Measurements from ENCODE around the gene MT1M.
A peak's percentile ranks its signal among the peaks of the same experiment; 100 is the strongest.
"Not testable (repeated sequence)": the region's sequence is repeated elsewhere in the genome, so short reads cannot be mapped to it uniquely, and the experiment has no call there.

The MT1M gene

GRCh38 chr16:56632156-56632847, at the start of gene MT1M:
MT1M (plus strand) TSS chr16:56632659; CDS start chr16:56632732, 73 bp downstream.
- H3K36me3 ChIP-seq (ENCODE audit: control insufficient read depth, insufficient read depth, low read length, severe bottlenecking), result no peaks in the 10 kb centered on the region
- H3K4me3 ChIP-seq (ENCODE audit: low read length), result peak within 1 kb of the TSS; percentile 84
- no peaks in the 10 kb centered on the region for H3K9me3 ChIP-seq (ENCODE audit: control insufficient read depth, low read length)
- H3K4me1 ChIP-seq (ENCODE audit: control insufficient read depth, insufficient read depth, low read length), result peaks cover 6% of the 10 kb centered on the region
- DNase-seq (ENCODE audit: low read depth), result no peak
- peak within 1 kb of the TSS; percentile 87 for H3K9ac ChIP-seq (ENCODE audit: low read length)
- no peaks in the 10 kb centered on the region for H3K27me3 ChIP-seq (replicated peaks; ENCODE audit: control insufficient read depth, insufficient read depth, low read length)

GRCh38 chr16:56582911-56583310, 49.5 kb upstream of the MT1M start:
- not testable (repeated sequence) for H3K36me3 ChIP-seq (ENCODE audit: control insufficient read depth, insufficient read depth, low read length, severe bottlenecking); H3K9me3 ChIP-seq (ENCODE audit: control insufficient read depth, low read length); H3K27me3 ChIP-seq (replicated peaks; ENCODE audit: control insufficient read depth, insufficient read depth, low read length); H3K4me3 ChIP-seq (ENCODE audit: low read length); DNase-seq (ENCODE audit: low read depth); H3K9ac ChIP-seq (ENCODE audit: low read length)
- H3K4me1 ChIP-seq (ENCODE audit: control insufficient read depth, insufficient read depth, low read length), result peaks cover 15% of the 10 kb centered on the region

DNA sequence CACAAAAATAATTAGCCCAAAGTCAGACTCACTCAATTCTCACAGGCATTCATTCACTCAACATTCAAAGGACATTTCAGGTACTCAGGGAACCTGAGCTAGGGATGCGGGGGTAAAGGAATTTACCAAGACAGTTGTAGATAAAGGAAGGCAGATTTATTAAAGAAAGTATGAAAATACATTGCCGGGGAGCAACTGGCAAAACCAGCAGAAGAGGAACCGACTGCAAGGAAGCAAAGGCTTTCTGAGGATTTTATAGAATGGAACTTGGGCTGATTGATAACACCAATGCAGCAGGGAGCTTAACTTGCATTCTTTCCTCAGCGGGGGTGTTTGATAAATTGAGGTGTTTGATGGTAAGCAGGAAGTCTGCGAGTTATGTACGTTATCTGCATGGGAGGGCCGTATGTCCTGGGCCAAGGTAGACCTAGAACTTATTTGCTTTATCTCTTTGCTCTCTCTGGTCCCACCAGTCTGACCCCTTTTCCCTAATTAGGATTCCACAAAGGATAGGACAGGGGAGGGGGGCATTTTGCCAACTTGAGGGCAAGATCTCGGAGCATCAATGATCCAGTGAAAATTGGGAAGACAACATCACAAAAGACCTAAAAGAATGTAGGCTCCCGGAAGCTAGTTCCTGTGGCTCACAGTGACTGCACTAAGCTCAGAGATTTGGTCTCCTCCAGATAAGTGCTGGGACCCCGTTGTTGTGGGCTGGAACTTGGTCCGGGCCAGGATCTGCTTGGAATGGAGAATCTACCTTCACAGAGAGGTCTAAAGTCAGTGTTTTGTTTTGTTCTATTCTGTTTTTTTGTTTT, 48.9 kb upstream of the MT1M start:
- Histone ChIP-seq H3K36me3 (ENCODE audit: control insufficient read depth, insufficient read depth, low read length, severe bottlenecking) (no peaks in the 10 kb centered on the region), H3K9ac (ENCODE audit: low read length) (no peak overlapping the region), H3K4me1 (ENCODE audit: control insufficient read depth, insufficient read depth, low read length) (peaks cover 15% of the 10 kb centered on the region), H3K27me3 (replicated peaks; ENCODE audit: control insufficient read depth, insufficient read depth, low read length) (peaks cover 7% of the 10 kb centered on the region), H3K4me3 (ENCODE audit: low read length) (no peak overlapping the region), H3K9me3 (ENCODE audit: control insufficient read depth, low read length) (no peaks in the 10 kb centered on the region)
- DNase-seq (ENCODE audit: low read depth), result no peak

DNA sequence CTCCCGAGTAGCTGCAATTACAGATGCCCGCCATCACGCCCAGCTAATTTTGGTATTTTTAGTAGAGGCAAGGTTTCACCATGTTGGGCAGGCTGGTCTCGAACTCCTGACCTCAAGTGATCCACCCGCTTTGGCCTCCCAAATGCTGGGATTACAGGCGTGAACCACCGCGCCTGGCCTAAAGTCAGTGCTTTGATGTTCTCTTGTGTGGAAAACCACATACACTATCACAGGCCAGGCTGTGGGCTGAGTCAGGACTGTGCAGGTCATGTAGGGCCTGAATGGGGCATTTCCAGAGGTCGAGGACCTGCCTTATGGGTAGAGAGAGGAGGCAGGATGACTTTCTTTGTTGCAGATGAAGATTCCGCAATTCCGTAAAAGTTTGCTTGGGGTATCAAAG, 48.2 kb upstream of the MT1M start:
- no peaks in the 10 kb centered on the region for H3K9me3 ChIP-seq (ENCODE audit: control insufficient read depth, low read length)
- peaks cover 14% of the 10 kb centered on the region for H3K27me3 ChIP-seq (replicated peaks; ENCODE audit: control insufficient read depth, insufficient read depth, low read length)
- no peak for DNase-seq (ENCODE audit: low read depth)
- H3K36me3 ChIP-seq (ENCODE audit: control insufficient read depth, insufficient read depth, low read length, severe bottlenecking), result no peaks in the 10 kb centered on the region
- H3K9ac ChIP-seq (ENCODE audit: low read length), result no peak overlapping the region
- H3K4me3 ChIP-seq (ENCODE audit: low read length), result no peak overlapping the region
- peaks cover 18% of the 10 kb centered on the region for H3K4me1 ChIP-seq (ENCODE audit: control insufficient read depth, insufficient read depth, low read length)

DNA sequence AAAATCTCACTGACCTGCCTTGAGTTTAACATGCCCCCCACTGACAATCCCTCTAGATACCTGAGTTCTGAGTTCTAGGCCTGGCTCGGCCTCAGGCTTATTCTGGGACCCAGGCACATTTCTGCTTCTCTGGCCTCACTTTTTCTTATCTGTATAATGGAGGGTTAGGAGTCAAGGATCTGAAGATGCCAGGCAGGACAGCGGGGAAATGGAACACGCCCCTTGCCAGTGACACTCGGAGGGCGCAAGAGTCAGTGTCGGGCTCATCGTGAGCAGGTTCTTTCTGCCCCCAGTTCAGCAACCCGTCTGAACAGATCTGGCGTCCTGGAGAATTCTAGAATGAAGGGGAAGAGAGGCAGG, 43.7 kb upstream of the MT1M start:
- Histone ChIP-seq H3K9me3 (ENCODE audit: control insufficient read depth, low read length) (no peaks in the 10 kb centered on the region), H3K4me3 (ENCODE audit: low read length) (peak overlapping the region; percentile 61), H3K9ac (ENCODE audit: low read length) (no peak overlapping the region), H3K27me3 (replicated peaks; ENCODE audit: control insufficient read depth, insufficient read depth, low read length) (peaks cover 30% of the 10 kb centered on the region), H3K36me3 (ENCODE audit: control insufficient read depth, insufficient read depth, low read length, severe bottlenecking) (no peaks in the 10 kb centered on the region), H3K4me1 (ENCODE audit: control insufficient read depth, insufficient read depth, low read length) (peaks cover 19% of the 10 kb centered on the region)
- DNase-seq (ENCODE audit: low read depth), result no peak

GRCh38 chr16:56589141-56590039, 43.1 kb upstream of the MT1M start, which contains the start of gene MT3:
MT3 (plus strand) TSS chr16:56589528; CDS start chr16:56589591, 63 bp downstream.
- Histone ChIP-seq H3K9ac (ENCODE audit: low read length) (no peak within 1 kb of the TSS), H3K9me3 (ENCODE audit: control insufficient read depth, low read length) (no peaks in the 10 kb centered on the region), H3K27me3 (replicated peaks; ENCODE audit: control insufficient read depth, insufficient read depth, low read length) (peaks cover 30% of the 10 kb centered on the region), H3K4me3 (ENCODE audit: low read length) (peak within 1 kb of the TSS; percentile 61), H3K36me3 (ENCODE audit: control insufficient read depth, insufficient read depth, low read length, severe bottlenecking) (no peaks in the 10 kb centered on the region), H3K4me1 (ENCODE audit: control insufficient read depth, insufficient read depth, low read length) (peaks cover 19% of the 10 kb centered on the region)
- DNase-seq (ENCODE audit: low read depth), result peak; percentile 59

DNA sequence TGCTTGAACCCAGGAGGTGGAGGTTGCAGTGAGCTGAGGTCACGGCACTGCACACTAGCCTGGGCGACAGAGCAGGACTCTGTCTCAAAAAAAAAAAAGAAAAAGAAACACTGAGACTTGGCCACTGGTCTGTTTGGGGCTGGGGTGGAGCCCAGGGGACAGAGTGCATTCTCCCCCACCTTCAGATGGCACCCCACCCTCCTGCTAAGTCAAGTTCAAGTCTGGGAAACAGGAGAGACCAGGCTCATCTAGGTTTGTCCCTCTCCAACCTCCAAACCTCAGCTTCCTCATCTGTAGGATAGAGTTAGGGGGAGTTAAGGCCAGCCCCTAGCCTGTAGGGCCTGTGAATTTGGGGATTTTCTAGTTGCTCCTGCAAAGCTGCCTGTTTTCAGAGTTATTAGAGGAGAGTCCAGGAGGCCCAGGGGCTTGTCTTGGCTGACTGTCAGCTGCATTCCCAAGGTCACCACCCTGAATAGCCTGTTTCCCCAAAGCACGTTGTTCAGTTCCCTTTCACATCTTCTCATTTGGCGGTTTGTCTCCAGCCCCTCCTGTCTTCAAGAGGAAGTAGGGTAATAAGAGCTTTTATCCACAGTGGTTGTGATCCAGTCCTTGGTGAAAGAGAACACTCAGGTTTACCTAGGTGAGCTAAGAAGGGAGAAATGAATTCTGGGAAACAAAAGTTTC, 40.9 kb upstream of the MT1M start:
- peaks cover 30% of the 10 kb centered on the region for H3K27me3 ChIP-seq (replicated peaks; ENCODE audit: control insufficient read depth, insufficient read depth, low read length)

GRCh38 chr16:56593573-56594291, 38.7 kb upstream of the MT1M start:
- Histone ChIP-seq H3K4me1 (ENCODE audit: control insufficient read depth, insufficient read depth, low read length) (peaks cover 7% of the 10 kb centered on the region), H3K27me3 (replicated peaks; ENCODE audit: control insufficient read depth, insufficient read depth, low read length) (peaks cover 24% of the 10 kb centered on the region), H3K36me3 (ENCODE audit: control insufficient read depth, insufficient read depth, low read length, severe bottlenecking) (no peaks in the 10 kb centered on the region), H3K9me3 (ENCODE audit: control insufficient read depth, low read length) (peaks cover 6% of the 10 kb centered on the region), H3K4me3 (ENCODE audit: low read length) (no peak overlapping the region), H3K9ac (ENCODE audit: low read length) (no peak overlapping the region)
- no peak for DNase-seq (ENCODE audit: low read depth)

More for the DNA sequence above, 40.9 kb upstream of the MT1M start:
- DNase-seq (ENCODE audit: low read depth), result no peak
- Histone ChIP-seq H3K4me3 (ENCODE audit: low read length) (no peak overlapping the region), H3K36me3 (ENCODE audit: control insufficient read depth, insufficient read depth, low read length, severe bottlenecking) (no peaks in the 10 kb centered on the region), H3K4me1 (ENCODE audit: control insufficient read depth, insufficient read depth, low read length) (peaks cover 7% of the 10 kb centered on the region), H3K9me3 (ENCODE audit: control insufficient read depth, low read length) (peaks cover 1% of the 10 kb centered on the region), H3K9ac (ENCODE audit: low read length) (no peak overlapping the region)

GRCh38 chr16:56594292-56594619, 38.2 kb upstream of the MT1M start:
- Histone ChIP-seq H3K4me1 (ENCODE audit: control insufficient read depth, insufficient read depth, low read length) (peaks cover 3% of the 10 kb centered on the region), H3K9ac (ENCODE audit: low read length) (no peak overlapping the region), H3K27me3 (replicated peaks; ENCODE audit: control insufficient read depth, insufficient read depth, low read length) (peaks cover 19% of the 10 kb centered on the region), H3K9me3 (ENCODE audit: control insufficient read depth, low read length) (peaks cover 6% of the 10 kb centered on the region), H3K4me3 (ENCODE audit: low read length) (no peak overlapping the region), H3K36me3 (ENCODE audit: control insufficient read depth, insufficient read depth, low read length, severe bottlenecking) (no peaks in the 10 kb centered on the region)
- DNase-seq (ENCODE audit: low read depth), result no peak

DNA sequence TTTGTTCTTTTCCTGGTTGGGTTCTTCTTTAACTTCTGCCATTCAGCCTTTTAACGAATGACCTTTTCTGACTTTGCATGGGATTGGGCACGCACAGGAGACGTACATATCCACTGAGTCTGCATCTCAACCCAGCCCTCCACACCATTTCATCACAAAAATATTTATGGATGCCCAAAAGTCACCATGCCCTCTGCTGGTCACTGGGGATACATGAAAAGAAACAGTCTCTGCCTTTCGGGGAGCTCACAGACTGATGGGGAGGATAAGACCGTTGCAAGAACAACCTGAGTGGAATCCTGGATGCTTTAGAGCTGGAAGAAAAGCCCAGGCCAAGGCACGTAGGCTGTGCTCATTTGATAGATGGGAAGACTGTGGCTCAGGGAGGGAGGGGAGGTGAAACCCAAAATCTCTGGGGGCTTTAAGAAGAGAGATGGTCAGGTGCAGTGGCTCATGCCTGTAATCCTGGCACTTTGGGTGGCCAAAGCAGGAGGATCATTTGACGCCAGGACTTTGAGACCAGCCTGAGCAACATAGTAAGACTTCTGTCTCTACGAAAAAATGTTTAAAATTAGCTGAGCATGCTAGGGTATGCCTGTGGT, 32.0 kb upstream of the MT1M start:
- Histone ChIP-seq H3K27me3 (replicated peaks; ENCODE audit: control insufficient read depth, insufficient read depth, low read length) (peaks cover 2% of the 10 kb centered on the region), H3K36me3 (ENCODE audit: control insufficient read depth, insufficient read depth, low read length, severe bottlenecking) (no peaks in the 10 kb centered on the region), H3K9me3 (ENCODE audit: control insufficient read depth, low read length) (peaks cover 6% of the 10 kb centered on the region), H3K4me3 (ENCODE audit: low read length) (no peak overlapping the region), H3K9ac (ENCODE audit: low read length) (no peak overlapping the region), H3K4me1 (ENCODE audit: control insufficient read depth, insufficient read depth, low read length) (peaks cover under 1% of the 10 kb centered on the region)
- DNase-seq (ENCODE audit: low read depth), result peak; percentile 83
